HG03460 (cell line): ENCODE measurements around the gene STRAP.
"Not testable (repeated sequence)": the region's sequence is repeated elsewhere in the genome, so short reads cannot be mapped to it uniquely, and the experiment has no call there.

Experiments used
- ATAC-seq: cut with Tn5 transposase; IDR thresholded peaks from one replicate; pipeline ENCODE4 v1.9.1; 2021; ENCODE audit not compliant: unreplicated experiment

The STRAP gene

GRCh38 chr12:15919418-15919817 lies 37.2 kb downstream of the STRAP start:
- no peak for ATAC-seq

DNA sequence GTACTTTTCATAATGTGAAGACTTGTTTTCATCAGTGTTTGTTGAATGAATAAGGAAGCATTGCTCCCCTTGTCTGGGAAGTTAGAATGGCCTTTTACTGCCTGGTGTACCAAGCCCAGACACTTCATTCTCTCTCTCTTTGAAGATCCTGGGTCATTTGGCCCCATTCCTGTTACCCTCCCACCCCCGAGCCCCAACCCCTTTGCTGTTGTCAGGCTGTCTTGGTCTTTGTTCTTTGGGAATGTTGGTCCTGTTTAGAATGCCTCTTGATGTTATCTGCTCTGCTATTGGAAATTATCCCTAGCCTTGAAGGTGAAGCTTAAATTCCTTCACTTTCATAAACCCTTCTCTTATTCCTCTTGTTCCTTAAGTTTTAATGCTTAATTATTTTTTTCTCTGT lies 42.8 kb downstream of the STRAP start:
- no peak for ATAC-seq

GRCh38 chr12:15928346-15928745 lies 46.2 kb downstream of the STRAP start:
- ATAC-seq = no peak

GRCh38 chr12:15928870-15929571 lies 46.8 kb downstream of the STRAP start:
- no peak for ATAC-seq

DNA sequence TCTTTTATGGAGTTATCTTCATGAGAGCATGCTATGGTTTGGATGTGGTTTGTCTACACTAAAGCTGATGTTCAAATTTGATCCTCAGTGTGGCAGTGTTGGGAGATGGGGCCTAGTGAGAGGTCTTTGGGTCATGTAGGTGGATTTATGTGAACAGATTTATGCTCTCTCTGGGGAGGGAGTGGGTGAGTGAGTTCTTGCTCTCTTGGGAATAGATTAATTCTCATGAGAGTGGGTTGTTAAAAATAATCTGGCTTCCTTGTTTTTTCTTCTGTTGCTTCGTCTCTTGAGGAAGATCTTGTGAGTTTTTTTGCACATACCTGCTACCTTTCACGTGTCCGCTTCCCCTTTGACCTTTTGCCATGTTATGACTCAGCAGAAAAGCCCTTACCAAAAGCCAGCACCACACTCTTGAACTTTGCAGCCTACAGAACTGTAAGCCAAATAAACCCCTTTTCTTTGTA lies 49.4 kb downstream of the STRAP start:
- no peak for ATAC-seq

- no peak for ATAC-seq
These were observed 50.1 kb downstream of the STRAP start for GRCh38 chr12:15932327-15932726.

GRCh38 chr12:15932971-15933370 lies 50.8 kb downstream of the STRAP start:
- no peak for ATAC-seq

- ATAC-seq = no peak
These were observed 51.6 kb downstream of the STRAP start for GRCh38 chr12:15933751-15934150.

DNA sequence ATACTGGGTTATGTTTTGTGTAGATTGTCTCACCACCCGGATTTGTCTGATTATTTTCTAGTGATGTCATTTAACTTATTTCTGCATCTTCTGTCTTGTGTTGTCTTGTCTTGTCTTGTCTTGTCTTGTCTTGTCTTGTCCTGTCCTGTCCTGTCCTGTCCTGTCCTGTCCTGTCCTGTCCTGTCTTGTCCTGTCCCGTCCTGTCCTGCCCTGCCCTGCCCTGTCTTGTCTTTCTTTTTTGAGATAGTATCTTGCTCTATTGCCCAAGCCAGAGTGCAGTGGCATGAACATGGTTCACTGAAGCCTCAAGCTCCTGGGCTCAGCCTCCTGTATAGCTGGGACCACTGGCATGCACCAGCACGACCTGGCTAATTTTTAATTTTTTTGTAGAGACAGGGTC lies 54.6 kb downstream of the STRAP start:
- ATAC-seq = no peak

GRCh38 chr12:15937902-15938301 lies 55.7 kb downstream of the STRAP start:
- no peak for ATAC-seq

GRCh38 chr12:15939111-15939510 lies 56.9 kb downstream of the STRAP start:
- ATAC-seq = no peak

DNA sequence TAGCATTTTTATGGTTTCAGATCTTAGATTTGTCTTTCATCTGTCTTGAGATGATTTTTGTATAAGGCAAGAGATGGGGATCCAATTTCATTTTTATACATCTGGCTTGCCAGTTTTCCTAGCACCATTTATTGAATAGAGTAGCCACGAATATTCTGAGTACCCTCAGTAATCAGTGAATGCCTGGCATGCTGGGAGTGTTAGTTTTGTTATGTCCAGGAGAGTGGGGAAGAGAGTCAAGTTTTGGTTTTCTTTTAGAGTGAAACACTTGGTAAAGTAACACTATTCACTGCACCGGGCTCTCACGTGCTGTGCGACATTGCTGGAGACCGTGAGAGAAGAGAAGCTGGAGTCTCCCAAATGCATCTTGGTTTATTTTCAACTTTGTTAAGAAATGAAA lies 60.3 kb downstream of the STRAP start:
- ATAC-seq = no peak

DNA sequence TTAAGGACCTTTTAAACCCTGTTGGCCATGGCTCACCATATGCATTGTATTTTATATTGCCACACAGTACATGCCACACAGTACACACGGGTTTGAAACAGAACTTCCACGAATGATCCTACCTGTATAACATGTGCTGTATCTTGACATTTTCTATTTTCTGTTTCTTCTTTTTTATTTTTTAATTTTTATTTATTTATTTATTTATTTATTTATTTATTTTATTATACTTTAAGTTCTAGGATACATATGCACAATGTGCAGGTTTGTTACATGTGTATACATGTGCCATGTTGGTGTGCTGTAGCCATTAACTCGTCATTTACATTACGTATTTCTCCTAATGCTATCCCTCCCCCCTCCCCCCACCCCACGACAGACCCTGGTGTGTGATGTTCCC lies 61.3 kb downstream of the STRAP start:
- not testable (repeated sequence) for ATAC-seq

DNA sequence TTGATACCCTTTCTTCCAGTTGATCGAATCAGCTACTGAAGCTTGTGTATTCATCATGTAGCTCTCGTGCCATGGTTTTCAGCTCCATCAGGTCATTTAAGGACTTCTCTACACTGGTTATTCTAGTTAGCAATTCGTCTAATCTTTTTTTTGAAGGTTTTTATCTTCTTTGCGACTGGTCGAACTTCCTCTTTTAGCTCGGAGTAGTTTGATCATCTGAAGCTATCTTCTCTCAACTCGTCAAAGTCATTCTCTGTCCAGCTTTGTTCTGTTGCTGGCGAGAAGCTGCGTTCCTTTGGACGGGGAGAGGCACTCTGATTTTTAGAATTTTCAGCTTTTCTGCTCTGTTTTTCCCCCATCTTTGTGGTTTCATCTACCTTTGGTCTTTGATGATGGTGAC lies 66.3 kb downstream of the STRAP start:
- not testable (repeated sequence) for ATAC-seq
